Stimulated activated CD4-positive, alpha-beta T cell treated with anti-CD3 and anti-CD28 coated beads, Interleukin-1b, Interleukin-23, amount 100 ng/mL, for 4 hours (primary cell): Measurements from ENCODE around the gene SNX32.

Source experiments
- DNase-seq, 2 donors: peaks; one replicate each; pipeline ENCODE4 v3.0.0-alpha.2; 2020; ENCODE audit warnings: low read depth in 2 of 2

SNX32 gene

DNA sequence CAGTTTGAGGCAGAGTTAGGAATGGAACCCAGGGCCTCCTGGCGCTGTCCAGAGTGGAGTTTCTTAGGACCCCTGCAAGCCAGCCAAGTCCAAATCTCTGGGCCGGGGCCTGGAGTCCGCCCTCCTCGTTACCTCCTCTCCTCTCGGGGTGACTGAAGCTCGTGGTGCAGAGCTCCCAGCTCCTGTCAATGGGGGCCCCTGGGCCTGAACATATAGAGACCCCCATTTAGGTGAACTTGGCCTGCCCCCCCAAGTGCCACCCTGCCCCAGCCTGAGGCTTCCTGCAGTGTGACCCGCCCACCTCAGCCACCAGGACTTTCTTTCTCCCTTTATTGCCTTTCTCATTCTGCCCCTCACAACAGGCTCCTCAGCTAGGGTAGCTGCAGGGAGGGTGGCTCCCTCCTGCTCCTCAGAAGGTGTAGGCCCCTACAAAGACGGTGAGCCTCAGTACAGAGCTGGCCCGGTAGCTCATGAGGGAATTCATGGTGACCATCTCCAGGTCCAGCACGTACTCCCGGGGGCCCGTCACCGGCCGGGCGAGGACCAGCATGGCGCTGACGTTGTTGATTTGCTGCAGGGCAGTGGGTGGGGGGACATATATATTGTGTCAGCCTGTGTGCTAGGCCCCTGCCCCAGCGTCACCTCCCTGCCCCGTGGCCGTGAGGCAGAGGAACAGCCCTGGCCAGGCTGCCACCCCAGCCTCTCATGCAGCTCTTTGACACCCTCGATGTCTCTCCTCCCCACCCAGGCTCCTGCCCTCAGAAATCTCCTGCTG lies 32.9 kb downstream of the SNX32 start:
- no peak for DNase-seq

DNA sequence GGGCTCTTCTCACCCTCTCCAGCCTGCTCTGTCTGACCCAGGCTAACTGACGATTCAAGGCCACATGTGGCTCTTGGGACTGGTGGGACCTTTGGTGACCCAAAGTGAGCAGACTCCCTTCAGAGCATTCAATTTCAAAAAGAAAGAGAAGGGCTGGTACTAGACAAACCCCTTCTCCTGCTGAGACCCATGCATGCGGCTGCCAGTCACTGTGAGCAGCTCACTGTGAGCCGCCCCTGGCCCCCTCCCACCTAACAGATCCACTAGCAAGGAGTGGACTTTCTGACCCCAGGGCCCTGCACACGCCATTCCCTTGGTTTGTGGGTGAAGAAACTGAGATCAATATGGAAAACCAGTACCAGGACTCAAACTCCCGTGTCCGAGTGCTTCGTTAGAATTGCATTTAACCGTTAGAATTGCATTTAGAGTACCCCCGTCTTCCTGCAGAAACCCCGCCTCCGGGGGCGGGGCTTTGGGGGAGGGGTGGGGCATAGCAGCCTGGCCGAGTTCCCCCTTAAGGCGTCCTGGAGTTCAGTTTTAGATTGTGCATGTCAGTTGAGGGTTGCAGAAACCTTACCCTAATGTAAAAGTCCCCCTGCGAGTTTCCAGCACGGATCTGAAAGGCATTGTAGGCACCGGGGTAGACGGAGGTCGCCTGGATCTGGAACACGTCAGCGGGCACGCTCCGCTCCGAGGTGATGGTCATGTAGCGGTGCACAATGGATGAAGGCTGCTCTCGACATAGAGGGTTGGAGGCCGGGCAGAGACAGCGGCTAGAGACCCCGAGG lies 33.7 kb downstream of the SNX32 start:
- no peak for DNase-seq

DNA sequence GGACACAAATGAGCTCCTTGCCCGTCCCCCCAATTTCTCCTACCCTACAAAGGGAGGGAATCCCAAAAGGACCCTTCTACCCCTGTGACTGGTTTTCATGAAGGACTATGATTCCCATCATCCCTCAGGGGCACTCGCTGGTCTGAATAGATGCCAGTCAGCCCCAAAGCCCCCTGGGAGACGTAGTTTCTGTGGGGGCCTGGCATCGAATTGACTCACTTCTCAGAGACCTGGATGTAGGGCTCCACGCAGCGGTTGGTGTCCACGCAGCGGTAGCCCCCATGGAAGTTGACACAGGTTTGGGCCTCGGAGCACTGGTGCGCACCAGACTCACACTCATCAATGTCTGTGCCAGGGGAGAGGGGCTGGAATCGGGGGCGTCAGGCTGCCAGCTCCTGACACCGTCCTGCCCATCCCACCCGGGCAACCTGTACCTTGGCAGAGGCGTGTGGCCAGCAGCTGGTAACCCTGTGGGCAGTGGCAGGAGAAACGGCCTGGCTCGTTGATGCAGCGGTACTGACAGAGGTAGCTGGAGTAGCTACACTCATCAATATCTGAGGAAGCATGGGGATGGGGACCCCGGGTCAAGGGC lies 34.4 kb downstream of the SNX32 start:
- no peak for DNase-seq

DNA sequence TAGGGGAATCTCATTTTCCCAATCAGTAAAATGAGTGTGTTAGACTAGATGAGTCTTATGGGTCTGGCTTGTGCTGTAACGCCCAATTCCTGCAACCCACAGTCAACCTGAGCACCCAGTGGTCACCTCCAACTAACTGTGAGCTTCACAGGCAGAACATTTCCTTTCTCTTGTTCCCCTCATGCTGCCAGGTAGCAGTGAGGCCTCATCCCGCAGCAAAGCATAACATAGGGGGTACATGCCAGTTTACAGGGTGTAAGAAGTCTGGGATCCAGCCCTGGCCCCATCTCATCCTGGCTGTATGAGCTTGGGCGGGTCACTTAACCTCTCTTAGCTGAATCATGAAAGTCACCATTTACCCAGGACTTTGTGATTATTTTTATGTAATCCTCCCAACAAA lies 35.1 kb downstream of the SNX32 start:
- no peak for DNase-seq

DNA sequence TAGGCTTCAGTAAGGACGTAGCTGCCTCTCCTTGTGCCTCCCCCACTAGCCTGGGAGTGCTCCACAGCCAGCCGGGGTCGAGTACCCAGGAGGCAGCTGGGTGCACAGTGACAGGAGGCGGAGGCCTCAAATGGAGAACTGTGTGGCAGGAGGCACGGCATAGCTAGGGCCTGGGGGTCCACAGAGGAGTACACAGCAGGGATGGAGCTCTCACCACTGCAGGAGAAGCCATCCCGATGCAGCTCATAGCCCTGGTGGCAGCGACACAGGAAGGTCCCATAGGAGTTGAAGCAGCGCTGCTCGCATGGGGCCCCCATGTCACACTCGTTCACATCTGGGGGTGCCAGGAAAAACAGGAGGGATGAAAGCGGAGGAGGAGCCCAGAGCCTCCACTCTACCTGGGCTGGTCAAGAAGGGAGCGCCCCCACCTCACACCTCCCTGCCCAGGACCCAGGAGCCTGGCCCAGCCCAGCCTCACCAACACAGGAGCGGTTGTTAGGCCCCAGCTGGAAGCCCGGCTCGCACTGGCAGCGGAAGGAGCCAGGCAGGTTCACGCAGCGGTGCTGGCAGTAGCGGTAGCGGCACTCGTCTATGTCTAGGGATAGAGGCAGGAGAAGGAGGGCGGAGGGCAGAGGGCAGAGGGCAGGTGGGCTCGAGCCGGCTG lies 36.0 kb downstream of the SNX32 start:
- no peak for DNase-seq

DNA sequence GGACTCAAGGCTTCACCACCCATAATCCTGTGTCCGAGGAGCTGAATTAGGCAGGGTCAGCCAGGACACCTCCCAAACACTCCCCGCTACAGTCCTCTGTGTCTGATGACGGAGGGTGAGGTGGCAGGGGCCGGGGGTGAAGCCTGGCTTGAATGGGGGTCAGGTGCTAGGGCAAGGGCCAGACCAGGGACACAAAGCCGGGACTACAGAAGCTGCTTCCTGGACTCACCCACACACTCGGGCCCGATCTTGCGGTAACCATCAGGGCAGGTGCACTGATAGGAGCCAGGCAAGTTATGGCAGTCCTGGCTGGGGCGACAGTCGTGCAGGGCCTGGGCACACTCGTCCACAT lies 36.5 kb downstream of the SNX32 start:
- DNase-seq, result no peak

DNA sequence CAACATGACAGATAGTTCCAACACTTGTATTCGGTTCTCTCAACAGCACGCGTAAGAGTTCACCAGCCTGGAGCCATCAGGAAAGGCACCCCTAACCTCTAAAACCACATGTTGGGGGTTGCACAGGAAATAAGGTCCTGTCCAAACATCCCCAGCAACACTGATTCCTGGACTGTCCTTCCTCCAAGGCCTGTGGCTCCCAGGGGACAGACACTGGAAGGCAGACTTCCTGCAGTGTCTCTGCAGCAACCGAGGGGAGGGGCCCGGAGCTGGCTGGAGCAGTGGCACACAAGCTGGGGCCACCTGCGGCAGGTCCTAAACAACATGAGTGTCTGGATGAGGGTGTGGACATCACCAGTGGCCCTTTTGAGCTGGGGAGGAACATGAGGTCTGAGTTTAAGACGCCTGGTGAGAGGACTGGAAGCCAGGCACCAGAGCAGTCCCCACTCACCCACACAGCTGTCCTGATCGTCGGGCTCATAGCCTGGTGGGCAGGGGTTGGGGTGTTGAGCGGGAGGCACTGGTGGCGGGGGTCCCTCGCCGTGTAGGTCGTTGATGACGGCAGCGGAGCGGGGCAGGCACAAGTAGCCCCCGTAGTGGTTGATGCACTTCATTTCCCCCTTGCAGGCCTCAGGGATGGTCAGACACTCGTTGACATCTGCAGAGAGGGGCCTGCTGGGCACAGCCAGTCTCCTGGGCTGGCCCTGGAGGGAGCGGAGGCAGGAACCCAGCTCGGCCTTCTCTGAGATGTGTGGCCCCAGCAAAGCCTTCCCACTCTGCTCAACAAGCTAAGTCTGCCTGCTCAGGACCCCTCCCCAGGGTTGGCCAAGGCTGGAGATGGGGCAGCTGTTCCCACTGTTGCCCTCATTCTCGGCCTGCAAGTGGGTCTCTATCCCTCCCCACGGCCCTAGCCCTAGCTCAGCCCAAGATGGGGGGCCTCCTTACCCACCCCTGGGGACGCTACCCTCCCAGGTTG lies 37.2 kb downstream of the SNX32 start:
- DNase-seq, result no peak

DNA sequence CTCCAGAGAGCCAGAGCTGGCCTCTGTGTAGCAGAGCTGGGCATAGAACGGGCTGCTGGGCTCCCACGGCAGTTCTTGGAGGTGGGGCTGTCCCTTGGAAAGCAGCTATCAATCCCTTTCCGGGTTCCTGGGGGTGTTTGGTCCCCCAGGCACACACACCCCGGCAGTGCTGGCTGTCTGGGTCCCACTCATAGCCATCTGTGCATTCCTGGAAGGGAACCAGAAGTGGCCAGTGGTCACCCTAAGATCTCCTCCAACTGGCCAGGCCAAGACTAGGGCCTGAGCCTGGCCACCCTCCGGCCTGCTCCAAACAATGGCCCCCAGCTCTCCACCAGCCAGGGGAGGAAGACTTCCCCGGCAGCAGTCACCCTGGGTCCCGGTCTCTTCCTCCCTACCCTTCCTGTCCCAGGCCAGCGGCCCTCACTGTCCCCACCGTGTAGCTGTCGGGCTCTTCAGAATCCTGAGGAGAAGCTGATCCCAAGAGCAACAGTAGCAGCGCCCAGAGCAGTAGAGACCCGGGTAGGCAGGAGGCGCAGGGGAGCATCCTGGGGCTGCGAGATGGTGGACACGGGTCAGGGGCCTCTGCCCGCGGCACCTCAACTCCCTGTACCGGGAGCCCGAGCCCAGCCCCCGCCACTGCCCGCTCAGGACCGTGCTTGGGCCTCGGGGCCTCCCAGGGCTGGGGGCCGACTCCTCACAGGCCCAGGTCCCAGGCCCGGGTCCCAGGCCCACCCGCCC lies 38.2 kb downstream of the SNX32 start:
- DNase-seq, result no peak

DNA sequence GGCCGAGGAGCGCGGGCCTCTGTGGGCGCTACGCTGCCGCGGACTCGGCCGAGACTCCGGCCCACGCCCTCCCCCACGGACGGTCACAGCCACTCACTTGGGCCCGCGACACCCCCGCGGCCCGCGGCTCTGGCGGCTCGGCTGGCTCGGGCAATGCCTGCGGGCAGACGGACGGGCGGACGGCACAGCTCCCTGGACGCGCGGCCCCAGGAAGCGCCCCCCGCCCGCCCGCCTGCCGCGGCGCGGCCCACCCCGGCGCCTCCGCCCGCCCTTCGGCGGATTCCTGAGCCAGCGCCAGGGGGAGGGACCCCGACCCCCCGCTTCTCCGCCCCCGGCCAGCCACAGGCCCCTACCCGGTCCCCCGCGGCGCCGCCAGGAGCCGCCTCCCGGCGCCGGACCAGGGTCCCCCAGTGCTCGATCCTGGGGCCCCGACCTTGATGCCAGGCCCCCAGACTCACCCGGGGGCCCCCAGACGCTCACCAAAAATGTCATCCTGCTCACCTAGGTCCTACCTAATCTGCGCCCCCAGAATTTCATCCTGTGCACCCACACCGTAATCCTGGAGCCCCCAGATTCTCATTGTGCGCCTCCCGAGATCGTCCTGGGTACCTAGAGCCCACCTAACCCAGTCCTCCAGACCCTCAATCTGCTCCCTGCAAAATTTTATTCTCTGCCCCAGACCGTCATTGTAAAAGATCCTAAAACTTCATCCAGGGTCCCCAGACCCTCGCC lies 39.0 kb downstream of the SNX32 start, which contains the start of gene EFEMP2:
TSS of gene EFEMP2 (minus strand) at position 215 of the 732 bp plus-strand sequence. CDS start 446 bp downstream, outside the sequence.
- DNase-seq, result no peak

DNA sequence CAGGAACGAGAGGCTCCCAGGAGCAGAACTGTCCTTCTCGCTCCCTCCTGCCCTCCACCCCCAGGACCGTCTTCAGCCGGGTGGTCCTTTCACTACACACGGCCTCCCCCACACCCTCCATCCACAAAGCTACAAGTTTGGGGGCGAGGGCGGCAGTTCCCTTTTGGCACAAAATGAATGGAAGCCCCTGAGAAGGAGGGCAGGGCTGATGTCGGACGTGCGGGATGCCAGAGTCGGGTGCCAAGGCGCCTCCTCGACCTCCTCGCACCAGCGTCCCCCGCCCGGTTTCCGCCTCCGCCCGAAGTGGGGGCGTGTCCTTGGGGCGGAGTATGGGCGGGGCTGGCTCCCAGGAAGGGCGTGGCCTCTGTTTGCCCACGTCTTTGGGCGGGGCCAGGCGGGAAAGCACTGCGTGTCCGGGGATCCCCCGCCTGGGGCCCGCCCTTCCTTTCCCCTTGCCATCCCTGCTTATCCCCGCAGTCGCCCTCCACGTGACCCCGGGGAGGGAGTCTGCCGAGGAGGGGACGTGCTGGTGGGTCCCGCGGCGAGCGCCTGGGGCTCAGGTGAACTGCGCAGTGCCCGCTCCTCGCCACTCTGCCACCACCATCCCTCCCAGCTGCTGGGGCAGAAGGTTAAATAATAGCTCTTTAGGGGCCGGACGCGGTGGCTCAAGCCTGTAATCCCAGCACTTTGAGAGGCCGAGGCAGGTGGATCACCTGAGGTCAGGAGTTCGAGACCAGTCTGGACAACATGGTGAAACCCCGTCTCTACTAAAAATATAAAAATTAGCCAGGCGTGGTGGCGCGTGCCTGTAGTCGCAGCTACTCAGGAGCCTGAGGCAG lies 39.8 kb downstream of the SNX32 start:
- peak; percentile 95 to 98 for DNase-seq

DNA sequence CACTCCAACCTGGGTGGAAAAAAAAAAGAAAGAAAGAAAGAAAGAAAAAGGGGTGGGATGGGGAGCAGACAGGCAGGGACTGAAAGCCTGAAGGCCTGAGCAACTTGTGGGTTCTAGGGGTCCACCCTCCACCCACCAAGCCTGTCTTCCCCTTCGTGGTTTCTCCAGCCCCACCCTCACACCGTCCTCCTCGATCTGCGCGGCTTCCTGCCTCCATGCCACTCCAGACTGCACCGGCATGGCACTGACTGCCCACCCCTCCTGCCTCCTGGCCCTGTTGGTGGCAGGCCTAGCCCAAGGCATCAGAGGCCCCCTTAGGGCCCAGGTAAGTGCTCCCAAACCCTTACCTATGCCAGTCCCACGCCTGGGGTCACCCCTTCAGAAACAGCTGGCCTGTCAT lies 45.9 kb downstream of the SNX32 start, which contains the start of gene CTSW:
TSS of gene CTSW (plus strand) at position 221 of the 400 bp plus-strand sequence. CDS start at position 239, 18 bp downstream.
- no peak for DNase-seq

DNA sequence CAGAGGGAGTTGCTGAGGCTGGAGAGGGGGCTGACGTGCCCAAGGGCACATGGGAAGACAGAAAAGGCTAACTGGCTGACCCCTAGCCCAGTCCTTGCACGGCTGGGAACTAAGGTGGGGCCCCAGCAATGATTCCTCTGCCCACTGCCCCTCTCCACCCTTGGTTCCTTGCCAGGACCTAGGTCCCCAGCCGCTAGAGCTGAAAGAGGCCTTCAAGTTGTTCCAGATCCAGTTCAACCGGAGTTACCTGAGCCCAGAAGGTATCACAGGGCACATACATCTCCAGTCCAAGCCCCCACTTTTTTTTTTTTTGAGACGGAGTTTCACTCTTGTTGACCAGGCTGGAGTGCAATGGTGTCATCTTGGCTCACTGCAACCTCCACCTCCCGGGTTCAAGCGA lies 46.3 kb downstream of the SNX32 start:
- DNase-seq, result no peak

DNA sequence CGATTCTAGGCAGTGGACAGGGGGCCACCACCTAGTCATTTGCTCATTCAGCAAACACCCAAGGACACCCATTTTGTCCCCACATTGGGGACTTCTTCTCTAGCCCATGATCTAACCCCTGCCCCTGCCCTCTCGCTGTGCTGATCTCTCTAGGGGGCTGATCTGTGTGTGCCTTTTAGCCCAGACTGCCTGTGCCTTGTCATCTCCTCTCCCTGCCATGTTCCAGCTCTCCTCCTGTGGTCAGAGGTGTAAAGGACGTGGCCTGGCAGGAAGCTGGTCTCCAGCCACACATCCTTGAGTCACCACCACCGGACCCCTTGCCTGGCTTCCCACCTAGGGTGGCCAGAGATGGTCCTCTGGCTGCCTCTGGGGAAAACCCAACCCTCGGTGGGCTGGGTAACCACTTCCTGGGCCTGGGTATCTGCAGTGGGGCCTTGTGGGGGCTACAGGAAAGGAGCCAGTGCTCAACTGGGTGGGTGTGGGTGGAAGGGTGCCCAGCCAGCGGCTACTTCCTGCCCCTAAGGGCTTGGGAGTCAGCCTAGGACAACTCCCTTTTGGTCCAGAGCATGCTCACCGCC lies 47.2 kb downstream of the SNX32 start:
- DNase-seq, result no peak

DNA sequence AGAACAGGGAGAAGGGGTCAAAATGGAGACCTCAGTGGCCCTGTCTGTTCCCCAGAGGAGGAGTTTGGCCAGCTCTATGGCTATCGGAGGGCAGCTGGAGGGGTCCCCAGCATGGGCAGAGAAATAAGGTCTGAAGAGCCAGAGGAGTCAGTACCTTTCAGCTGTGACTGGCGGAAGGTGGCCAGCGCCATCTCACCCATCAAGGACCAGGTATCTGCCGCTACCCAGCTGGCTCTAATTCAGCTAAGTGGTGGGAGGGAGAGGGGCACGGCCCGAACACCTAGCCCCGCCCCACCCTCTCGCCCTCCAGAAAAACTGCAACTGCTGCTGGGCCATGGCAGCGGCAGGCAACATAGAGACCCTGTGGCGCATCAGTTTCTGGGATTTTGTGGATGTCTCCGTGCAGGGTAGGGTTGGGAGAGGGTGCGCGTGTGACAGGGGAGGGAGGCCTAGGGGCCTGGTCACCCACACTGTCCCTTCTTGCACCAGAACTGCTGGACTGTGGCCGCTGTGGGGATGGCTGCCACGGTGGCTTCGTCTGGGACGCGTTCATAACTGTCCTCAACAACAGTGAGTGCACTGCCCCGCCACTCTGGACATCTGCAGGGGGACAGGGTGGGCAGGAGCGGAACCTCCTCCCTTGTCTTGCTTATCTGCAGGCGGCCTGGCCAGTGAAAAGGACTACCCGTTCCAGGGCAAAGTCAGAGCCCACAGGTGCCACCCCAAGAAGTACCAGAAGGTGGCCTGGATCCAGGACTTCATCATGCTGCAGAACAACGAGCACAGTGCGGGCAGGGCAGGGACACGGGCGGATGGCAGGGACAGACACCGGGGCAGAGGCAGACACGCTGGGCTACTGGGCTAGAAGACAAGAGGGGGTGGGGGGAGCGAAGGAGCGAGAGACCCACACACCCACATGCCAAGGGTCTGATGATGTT lies 48.6 kb downstream of the SNX32 start:
- no peak for DNase-seq

DNA sequence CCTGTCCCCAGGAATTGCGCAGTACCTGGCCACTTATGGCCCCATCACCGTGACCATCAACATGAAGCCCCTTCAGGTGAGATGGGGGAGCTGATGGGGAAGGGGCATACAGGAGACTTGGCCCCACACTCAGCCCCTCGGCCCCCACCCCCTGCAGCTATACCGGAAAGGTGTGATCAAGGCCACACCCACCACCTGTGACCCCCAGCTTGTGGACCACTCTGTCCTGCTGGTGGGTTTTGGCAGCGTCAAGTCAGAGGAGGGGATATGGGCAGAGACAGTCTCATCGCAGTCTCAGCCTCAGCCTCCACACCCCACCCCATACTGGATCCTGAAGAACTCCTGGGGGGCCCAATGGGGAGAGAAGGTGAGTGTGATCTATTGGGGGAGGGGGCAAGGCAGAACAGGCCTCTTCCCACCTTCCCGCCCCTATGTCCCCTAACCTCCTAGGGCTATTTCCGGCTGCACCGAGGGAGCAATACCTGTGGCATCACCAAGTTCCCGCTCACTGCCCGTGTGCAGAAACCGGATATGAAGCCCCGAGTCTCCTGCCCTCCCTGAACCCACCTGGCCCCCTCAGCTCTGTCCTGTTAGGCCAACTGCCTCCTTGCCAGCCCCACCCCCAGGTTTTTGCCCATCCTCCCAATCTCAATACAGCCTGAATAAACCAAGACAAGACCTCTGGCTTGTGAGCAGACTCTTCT lies 49.4 kb downstream of the SNX32 start:
- no peak for DNase-seq
